AG04450 (cell line): Measurements from ENCODE around the gene MCC. TPM values are rescaled to one million over a fixed set of nuclear protein-coding genes. Genes with fewer than 3 reads are reported as not detected.

Experiments
- CTCF ChIA-PET: fragments of 300-600, 350-600 bp; formaldehyde crosslinking; extraction: SDS; loops from one replicate; lab custom pipeline; 2022; ENCODE audit warnings: antibody characterized with exemption, inconsistent platforms; lab: Charles Lee
- POLR2A ChIA-PET: fragments of 350-600 bp; formaldehyde crosslinking; extraction: SDS; loops from one replicate; lab custom pipeline; 2021; ENCODE audit warnings: antibody characterized with exemption, inconsistent platforms; lab: Yijun Ruan, JAX
- DNase-seq: peaks from one replicate; pipeline ENCODE4 v3.0.0-alpha.2; 2011; ENCODE audit warnings: low read depth, low spot score
- H3K27ac ChIP-seq: one replicate; pipeline ENCODE4 v1.5.1; 2012; ENCODE audit warnings: low read depth, low read length, control low read depth
- H3K27me3 ChIP-seq: one replicate; pipeline ENCODE4 v1.6.0; 2012; ENCODE audit warnings: low read length; ENCODE audit not compliant: control insufficient read depth, insufficient read depth
- H3K4me3 ChIP-seq: 2 replicates; pipeline ENCODE4 v1.5.1; 2011; ENCODE audit warnings: mild to moderate bottlenecking, low read depth, low read length, control low read depth
- H3K9me3 ChIP-seq: 2 replicates; pipeline ENCODE4 v1.5.1; 2012; ENCODE audit warnings: low read length; ENCODE audit not compliant: control insufficient read depth, insufficient read depth
- polyA plus RNA-seq: library from polyadenylated mRNA; depleted of rRNA; stranded (reverse); fragments of >200 nt; gene quantifications from 2 replicates; pipeline ENCODE4 v1.2.3, GENCODE V29; 2011
- TF ChIP-seq, protein P1 (sequence below): IDR thresholded peaks from 2 replicates; pipeline ENCODE4 v1.5.1; 2011; ENCODE audit warnings: low read depth, low read length, control low read depth, inconsistent platforms

Gene MCC
- polyA plus RNA-seq, 1 experiment = 17.5 TPM

DNA sequence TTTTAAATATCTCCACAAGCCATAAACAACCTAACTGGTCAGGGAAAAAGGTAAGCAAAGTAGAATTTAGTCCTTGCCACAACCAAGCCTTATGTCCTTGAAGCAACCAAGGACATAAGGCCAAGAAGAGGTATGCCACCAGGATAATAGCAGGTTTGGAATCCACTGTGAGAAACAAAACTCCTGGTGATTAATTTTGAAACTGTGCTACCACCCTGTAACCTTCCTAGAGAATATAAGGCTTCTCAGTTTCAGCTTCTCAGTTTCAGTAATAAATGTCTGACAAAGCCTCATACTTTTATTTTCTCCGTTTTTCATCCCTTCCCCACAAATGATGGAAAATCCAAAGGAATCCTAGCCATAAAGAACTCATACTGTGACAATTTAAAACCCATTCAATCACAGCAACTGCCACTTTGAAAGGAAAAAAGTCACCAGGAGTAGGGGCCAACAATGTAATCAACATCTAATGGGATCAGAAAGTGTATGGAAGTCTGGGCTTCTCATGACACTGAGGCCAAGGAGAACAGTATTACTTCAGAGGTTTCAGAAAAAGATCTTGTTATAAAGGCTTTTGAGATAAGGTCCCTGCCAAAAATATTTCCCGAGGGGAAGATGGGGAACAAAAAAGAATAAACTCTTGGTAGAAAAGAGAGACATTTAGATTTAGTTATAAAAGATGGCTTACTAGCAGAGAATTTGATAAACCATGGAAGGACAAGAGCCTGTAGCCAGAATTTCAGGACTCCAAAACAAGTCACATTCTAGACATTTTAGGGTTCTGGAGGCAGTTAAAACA is 242.6 kb downstream of the MCC start:
- TF ChIP-seq, protein P1, sequence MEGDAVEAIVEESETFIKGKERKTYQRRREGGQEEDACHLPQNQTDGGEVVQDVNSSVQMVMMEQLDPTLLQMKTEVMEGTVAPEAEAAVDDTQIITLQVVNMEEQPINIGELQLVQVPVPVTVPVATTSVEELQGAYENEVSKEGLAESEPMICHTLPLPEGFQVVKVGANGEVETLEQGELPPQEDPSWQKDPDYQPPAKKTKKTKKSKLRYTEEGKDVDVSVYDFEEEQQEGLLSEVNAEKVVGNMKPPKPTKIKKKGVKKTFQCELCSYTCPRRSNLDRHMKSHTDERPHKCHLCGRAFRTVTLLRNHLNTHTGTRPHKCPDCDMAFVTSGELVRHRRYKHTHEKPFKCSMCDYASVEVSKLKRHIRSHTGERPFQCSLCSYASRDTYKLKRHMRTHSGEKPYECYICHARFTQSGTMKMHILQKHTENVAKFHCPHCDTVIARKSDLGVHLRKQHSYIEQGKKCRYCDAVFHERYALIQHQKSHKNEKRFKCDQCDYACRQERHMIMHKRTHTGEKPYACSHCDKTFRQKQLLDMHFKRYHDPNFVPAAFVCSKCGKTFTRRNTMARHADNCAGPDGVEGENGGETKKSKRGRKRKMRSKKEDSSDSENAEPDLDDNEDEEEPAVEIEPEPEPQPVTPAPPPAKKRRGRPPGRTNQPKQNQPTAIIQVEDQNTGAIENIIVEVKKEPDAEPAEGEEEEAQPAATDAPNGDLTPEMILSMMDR = no peak
- no peak overlapping the region for H3K4me3 ChIP-seq
- no peak overlapping the region for H3K27ac ChIP-seq
- DNase-seq = no peak
- no peaks in the 10 kb centered on the region for H3K27me3 ChIP-seq
- ChIA-PET CTCF (no interaction called here), POLR2A (no interaction called here)
- no peaks in the 10 kb centered on the region; the same call in 1 of the 2 replicates for H3K9me3 ChIP-seq

- H3K4me3 ChIP-seq = no peak overlapping the region
- no peaks in the 10 kb centered on the region for H3K27me3 ChIP-seq
- TF ChIP-seq, protein P1 = no peak
- ChIA-PET CTCF (interaction anchor here (1.1 kb wide), 2 partner anchors 134 to 250 kb away, joined by 3 read pairs; no protein-coding TSS in a partner anchor), POLR2A (no interaction called here)
- H3K27ac ChIP-seq = no peak overlapping the region
- no peaks in the 10 kb centered on the region; the same call in 1 of the 2 replicates for H3K9me3 ChIP-seq
- no peak for DNase-seq
Observed at GRCh38 chr5:113244966-113245365, 243.3 kb downstream of the MCC start.

DNA sequence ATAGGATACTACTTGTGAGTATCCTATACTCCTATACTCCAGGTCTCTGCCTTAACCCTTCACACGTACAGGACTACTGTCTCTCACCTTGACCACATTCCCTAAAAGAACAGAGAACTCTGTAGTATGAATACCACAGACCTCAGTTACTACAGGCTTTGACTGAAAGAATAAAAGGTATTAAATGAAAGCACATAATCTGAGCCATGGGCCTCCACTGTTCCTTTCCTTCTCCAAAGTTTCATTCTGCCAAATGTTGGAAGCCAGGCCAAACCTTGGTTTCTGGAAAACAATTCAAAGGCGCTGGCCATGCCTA is 244.9 kb downstream of the MCC start:
- DNase-seq = no peak
- Histone ChIP-seq H3K27ac (no peak overlapping the region), H3K9me3 (no peaks in the 10 kb centered on the region; the same call in 1 of the 2 replicates), H3K27me3 (no peaks in the 10 kb centered on the region), H3K4me3 (no peak overlapping the region)
- ChIA-PET CTCF (no interaction called here), POLR2A (no interaction called here)
- TF ChIP-seq, protein P1 = no peak

GRCh38 chr5:113242481-113243348 is 245.5 kb downstream of the MCC start:
- no peak for DNase-seq
- no peaks in the 10 kb centered on the region; the same call in 1 of the 2 replicates for H3K9me3 ChIP-seq
- CTCF ChIA-PET = no interaction called here
- no peak overlapping the region for H3K4me3 ChIP-seq
- H3K27ac ChIP-seq = no peak overlapping the region
- TF ChIP-seq, protein P1 = no peak
- POLR2A ChIA-PET = no interaction called here
- no peaks in the 10 kb centered on the region for H3K27me3 ChIP-seq
